ENCODE results near the gene GNE.

DNA sequence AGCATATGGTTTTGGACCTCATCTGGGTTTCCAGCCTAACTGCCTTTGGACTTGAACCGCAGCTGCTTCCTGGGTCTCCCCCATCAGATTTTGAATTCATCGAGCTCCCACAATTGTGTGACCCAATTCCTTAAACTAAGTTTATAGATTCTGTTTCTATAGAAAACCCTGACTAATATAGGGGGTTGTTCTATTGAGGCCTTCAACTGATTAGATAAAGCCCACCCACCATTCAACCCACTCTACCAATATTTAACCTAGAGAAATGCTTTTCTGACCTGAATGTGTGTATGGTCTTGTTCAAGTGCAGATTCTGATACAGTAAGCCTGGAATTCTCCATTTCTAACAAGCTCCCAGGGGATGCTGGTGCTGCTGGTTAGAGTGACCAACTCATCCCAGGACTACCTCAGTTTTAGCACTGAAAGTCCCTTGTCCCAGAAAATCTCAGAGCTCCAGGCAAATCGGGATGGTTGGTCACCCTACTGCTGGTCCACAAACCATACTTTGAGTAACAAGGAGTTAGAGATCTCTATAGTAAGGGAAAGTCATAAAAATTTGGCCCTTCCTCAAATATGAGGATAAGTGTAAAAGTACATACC, 31.7 kb upstream of the GNE start:
- TF ChIP-seq, protein P1, sequence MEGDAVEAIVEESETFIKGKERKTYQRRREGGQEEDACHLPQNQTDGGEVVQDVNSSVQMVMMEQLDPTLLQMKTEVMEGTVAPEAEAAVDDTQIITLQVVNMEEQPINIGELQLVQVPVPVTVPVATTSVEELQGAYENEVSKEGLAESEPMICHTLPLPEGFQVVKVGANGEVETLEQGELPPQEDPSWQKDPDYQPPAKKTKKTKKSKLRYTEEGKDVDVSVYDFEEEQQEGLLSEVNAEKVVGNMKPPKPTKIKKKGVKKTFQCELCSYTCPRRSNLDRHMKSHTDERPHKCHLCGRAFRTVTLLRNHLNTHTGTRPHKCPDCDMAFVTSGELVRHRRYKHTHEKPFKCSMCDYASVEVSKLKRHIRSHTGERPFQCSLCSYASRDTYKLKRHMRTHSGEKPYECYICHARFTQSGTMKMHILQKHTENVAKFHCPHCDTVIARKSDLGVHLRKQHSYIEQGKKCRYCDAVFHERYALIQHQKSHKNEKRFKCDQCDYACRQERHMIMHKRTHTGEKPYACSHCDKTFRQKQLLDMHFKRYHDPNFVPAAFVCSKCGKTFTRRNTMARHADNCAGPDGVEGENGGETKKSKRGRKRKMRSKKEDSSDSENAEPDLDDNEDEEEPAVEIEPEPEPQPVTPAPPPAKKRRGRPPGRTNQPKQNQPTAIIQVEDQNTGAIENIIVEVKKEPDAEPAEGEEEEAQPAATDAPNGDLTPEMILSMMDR (IDR thresholded peaks at IDR 0.05; ENCODE audit: low read depth, low read length, poor library complexity, severe bottlenecking) = no peak
- no peak for TF ChIP-seq EZH2phosphoT487 (IDR thresholded peaks at IDR 0.05; ENCODE audit: borderline replicate concordance, low read length)

All from DOHH2 (cell line).